Osteocyte (in vitro differentiated cells): ENCODE results near the gene MCRIP2. TPM values are rescaled to one million over a fixed set of nuclear protein-coding genes. Genes with fewer than 3 reads are reported as not detected.

Source experiments
- DNase-seq: peaks from one replicate; pipeline ENCODE4 v3.0.0; 2021; ENCODE audit warnings: mixed read lengths; ENCODE audit not compliant: unreplicated experiment; ENCODE audit errors: extremely low spot score
- H3K27ac Mint-ChIP-seq: one replicate; pipeline ENCODE4 v1.8.0; 2021; ENCODE audit warnings: mild to moderate bottlenecking, mixed read lengths; ENCODE audit not compliant: unreplicated experiment
- H3K27me3 Mint-ChIP-seq: one replicate; pipeline ENCODE4 v1.8.0; 2021; ENCODE audit warnings: mixed read lengths; ENCODE audit not compliant: unreplicated experiment
- H3K36me3 Mint-ChIP-seq: one replicate; pipeline ENCODE4 v1.8.0; 2021; ENCODE audit warnings: mixed read lengths; ENCODE audit not compliant: unreplicated experiment
- H3K4me1 Mint-ChIP-seq: one replicate; pipeline ENCODE4 v1.8.0; 2021; ENCODE audit warnings: mixed read lengths; ENCODE audit not compliant: unreplicated experiment
- H3K4me3 Mint-ChIP-seq: one replicate; pipeline ENCODE4 v1.8.0; 2021; ENCODE audit warnings: mild to moderate bottlenecking, moderate library complexity, mixed read lengths; ENCODE audit not compliant: unreplicated experiment
- H3K9me3 Mint-ChIP-seq: one replicate; pipeline ENCODE4 v1.8.0; 2021; ENCODE audit warnings: mixed read lengths; ENCODE audit not compliant: unreplicated experiment
- CTCF ChIP-seq: fragments of 200-600 bp; sonication (generic); IDR thresholded peaks from 2 replicates; pipeline ENCODE4 v1.5.0; 2021; ENCODE audit warnings: antibody characterized with exemption, mild to moderate bottlenecking, moderate library complexity
- total RNA-seq: library from RNA; stranded (reverse); gene quantifications from 2 replicates; pipeline ENCODE4 v1.2.1, GENCODE V29; 2021

Gene MCRIP2
- total RNA-seq, 1 donor from 2014 or later, result 11.3 TPM

DNA sequence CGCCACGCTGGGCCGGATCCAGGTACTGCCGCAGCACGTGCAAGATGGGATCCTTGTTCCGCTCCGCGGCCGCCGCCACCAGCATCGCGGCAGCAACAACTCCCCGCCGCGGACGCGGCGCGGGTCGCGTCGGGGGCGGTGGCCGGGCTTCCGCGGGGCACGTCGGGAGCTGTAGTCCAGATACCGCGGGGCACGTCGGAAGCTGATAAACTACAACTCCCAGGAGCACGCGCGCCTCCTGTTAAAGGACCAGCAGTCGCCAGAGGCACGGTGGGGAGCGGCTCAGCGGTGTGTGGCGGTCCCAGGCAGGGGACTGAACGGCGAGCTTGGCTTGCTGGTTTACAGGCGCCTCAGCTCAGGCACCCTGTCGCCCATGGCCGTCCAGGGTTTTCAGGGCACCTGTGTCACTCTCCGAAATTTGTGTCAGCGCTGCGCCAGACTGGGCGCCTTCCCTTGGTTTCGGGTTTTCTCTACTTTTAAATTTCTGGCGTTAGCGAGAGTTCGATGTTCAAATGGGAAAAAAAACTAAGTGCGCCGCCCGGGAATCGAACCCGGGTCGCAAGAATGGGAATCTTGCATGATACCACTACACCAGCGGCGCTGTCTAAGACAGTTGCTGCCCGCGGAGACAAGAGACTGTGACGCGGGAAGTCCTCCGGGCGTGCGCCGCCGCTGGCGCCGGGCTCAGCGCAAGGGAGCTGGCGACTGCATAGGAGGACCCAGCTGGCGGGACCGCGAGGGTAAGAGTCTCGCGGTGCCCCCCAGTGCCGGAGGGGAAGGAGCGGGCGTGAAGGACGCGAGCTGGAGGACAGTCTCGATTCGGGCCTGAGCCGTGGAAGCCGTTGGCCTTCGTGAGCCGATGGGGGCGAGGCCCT, 5.2 kb upstream of the MCRIP2 start, which contains the start of gene METTL26:
METTL26 (minus strand) TSS at position 100 of the 875 bp plus-strand sequence; CDS start at position 85, 15 bp downstream.
- peak; percentile 97 for DNase-seq
- no peaks in the 10 kb centered on the region for H3K27me3 Mint-ChIP-seq
- no peak for TF ChIP-seq CTCF
- no peaks in the 10 kb centered on the region for H3K36me3 Mint-ChIP-seq
- peaks cover 7% of the 10 kb centered on the region for H3K4me1 Mint-ChIP-seq
- peak within 1 kb of the TSS; percentile 91 for H3K4me3 Mint-ChIP-seq
- H3K9me3 Mint-ChIP-seq, result no peaks in the 10 kb centered on the region
- H3K27ac Mint-ChIP-seq, result peak within 1 kb of the TSS; percentile 98

- no peak for TF ChIP-seq CTCF
- peaks cover 7% of the 10 kb centered on the region for H3K4me1 Mint-ChIP-seq
- no peaks in the 10 kb centered on the region for H3K36me3 Mint-ChIP-seq
- H3K4me3 Mint-ChIP-seq, result peak overlapping the region; percentile 91
- DNase-seq, result no peak
- no peaks in the 10 kb centered on the region for H3K27me3 Mint-ChIP-seq
- H3K27ac Mint-ChIP-seq, result no peak overlapping the region
- H3K9me3 Mint-ChIP-seq, result no peaks in the 10 kb centered on the region
These were observed 4.3 kb upstream of the MCRIP2 start for GRCh38 chr16:637081-638018.

GRCh38 chr16:638034-638543, 3.5 kb upstream of the MCRIP2 start:
- H3K27me3 Mint-ChIP-seq, result no peaks in the 10 kb centered on the region
- no peak for TF ChIP-seq CTCF
- peaks cover 11% of the 10 kb centered on the region for H3K4me1 Mint-ChIP-seq
- H3K9me3 Mint-ChIP-seq, result no peaks in the 10 kb centered on the region
- no peak overlapping the region for H3K4me3 Mint-ChIP-seq
- H3K36me3 Mint-ChIP-seq, result no peaks in the 10 kb centered on the region
- no peak overlapping the region for H3K27ac Mint-ChIP-seq
- DNase-seq, result no peak

DNA sequence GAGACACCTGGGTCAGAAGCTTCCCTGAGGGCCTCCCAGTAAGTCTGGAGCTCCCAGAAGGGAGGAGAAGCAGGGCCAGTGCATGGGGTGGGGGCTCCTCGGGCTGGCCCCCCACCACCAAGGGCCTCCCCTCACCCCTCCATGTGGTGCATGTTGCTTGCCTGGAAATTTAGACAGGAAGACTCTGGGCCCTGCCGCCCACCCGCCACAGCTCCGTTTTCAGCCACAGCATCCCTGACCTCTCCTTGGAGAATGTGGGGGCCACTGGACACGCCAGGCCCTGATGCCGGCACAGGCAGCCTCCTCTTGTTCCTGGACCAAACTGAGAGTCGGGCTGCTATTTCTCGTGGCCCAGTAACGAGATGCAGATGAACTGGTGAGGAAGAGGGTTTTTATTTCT, 2.8 kb upstream of the MCRIP2 start:
- Mint-ChIP-seq H3K4me3 (no peak overlapping the region), H3K27ac (no peak overlapping the region), H3K27me3 (no peaks in the 10 kb centered on the region), H3K4me1 (peaks cover 14% of the 10 kb centered on the region), H3K9me3 (no peaks in the 10 kb centered on the region), H3K36me3 (no peaks in the 10 kb centered on the region)
- no peak for DNase-seq
- TF ChIP-seq CTCF, result no peak
